D341Med (cell line): ENCODE results near the gene SGPP2.
"Not testable (repeated sequence)": the region's sequence is repeated elsewhere in the genome, so short reads cannot be mapped to it uniquely, and the experiment has no call there.

Experiments
- DNase-seq: peaks from one replicate; pipeline ENCODE4 v3.0.0; 2012; ENCODE audit warnings: low spot score

SGPP2 gene

GRCh38 chr2:222427646-222428301, 3.4 kb downstream of the SGPP2 start:
- DNase-seq: no peak

GRCh38 chr2:222430071-222430470, 5.7 kb downstream of the SGPP2 start:
- no peak for DNase-seq

GRCh38 chr2:222430681-222431080, 6.3 kb downstream of the SGPP2 start:
- no peak for DNase-seq

DNA sequence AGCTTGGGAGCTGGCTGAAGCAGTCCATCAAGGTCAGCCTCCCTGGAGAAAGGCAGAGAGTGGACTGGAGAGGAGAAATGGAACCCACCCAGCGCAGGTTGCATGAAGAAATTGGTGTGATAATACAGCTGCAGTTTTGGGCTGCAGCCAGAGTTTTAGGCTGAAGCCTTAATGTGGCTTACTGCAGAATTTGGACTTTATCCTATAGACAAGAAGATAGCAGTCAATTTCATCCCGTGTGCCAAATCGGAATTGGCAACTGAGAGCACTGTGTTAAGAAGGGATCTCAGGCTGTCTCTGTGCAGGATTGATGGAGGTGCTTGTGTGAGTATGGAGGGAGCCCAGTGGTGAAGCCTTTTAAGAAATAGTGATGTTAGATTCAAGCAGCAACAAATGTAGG, 7.5 kb downstream of the SGPP2 start:
- no peak for DNase-seq

GRCh38 chr2:222433332-222434173, 9.2 kb downstream of the SGPP2 start:
- DNase-seq: no peak

- DNase-seq: no peak
Measured at GRCh38 chr2:222434204-222434603, 9.9 kb downstream of the SGPP2 start.

DNA sequence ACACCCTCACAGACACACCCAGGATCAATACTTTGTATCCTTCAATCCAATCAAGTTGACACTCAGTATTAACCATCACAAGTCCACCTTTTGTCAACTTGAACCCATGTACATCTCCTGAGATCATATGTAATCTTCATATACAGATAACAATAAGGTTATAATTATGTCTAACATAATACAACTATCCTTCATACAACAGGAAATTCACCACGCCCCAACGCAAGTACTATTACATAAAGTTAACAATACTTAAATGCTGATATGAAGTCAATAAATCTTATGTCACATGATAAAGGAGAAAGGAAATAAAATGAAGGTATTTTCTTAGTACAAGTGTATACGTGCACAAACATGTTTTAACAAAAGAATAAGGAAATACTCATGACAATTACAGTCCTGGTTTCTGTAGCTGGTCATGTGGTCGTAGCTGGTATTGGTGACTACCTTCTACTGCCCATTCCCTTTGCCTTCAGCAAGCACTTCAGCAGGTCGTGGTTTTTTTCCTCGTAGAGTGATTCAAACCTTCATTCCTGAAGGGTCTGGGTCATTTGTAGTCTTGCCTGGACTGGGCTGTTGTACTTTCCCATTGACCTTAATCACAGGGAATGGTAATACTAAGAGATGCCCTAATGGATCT, 11.2 kb downstream of the SGPP2 start:
- not testable (repeated sequence) for DNase-seq

GRCh38 chr2:222436040-222436413, 11.7 kb downstream of the SGPP2 start:
- DNase-seq: no peak

DNA sequence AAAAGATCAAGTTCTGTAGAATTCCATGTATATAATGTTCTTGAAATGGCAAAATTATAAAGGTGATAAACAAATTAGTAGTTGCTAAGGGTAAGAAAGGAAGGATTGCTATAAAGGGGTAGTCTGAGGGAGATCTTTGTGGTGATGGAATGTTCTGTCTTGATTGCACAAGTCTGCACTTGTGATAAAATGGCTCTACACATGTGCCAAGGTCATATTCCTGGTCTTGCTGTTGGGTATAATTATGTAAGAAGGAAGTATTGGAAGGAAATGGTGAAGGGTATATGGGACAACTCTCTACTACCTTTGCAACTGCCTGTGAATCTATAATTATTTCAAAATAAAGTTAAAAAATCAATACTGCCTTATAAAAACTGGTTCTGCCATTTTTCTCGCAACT, 15.3 kb downstream of the SGPP2 start:
- DNase-seq: no peak

DNA sequence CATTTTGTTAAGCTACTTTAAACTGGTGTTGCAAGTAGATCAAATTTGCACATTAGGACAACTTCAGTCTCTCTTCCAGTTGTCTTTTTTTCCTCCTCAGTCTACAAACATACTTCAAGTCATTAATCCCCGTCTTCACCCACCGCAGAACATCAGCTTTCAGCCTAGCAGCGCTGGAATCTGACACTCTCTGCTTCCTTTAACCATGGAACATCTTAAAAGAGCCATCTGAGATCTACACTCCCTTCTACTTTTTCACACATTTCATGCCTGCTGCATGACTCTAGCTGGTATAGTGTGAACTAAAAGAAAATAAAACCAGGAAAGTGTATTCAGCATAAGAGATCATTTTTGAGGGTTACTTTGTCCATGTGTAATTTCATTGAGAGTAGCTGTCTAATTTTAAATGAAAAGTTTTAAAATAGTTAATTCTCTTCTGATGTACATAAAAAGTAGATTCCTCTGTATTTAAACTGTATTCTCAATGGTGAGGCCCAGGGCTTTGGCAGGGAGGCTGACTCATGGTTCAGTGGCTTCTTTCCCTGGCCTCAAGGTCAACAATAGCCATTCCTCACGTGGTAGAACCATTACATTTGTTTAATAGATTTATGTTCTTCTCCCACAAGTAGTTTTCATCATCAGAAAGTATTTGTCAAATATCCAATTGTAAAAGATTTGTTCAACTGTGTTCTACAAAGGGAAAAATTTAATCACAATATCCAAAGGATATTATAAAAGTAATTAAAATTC, 16.5 kb downstream of the SGPP2 start:
- DNase-seq: no peak

DNA sequence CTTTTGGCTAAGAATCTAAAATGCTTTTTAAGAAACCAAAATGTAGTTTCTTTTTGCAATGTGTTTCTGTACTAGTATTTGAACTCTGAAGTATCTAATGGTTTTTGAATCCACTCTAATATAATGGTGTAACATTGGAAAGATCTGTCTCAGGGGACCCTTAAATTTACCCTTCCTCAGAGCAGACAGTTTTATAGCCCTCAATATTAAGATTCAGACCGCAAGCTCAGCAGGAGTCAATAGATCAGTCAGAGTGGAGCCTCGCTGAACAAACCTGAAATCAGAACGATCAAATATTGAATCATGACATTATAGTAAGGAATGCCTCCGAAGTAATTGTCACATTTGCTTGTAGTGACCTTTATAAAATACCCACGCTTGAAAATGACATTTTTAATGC, 18.3 kb downstream of the SGPP2 start:
- no peak for DNase-seq

DNA sequence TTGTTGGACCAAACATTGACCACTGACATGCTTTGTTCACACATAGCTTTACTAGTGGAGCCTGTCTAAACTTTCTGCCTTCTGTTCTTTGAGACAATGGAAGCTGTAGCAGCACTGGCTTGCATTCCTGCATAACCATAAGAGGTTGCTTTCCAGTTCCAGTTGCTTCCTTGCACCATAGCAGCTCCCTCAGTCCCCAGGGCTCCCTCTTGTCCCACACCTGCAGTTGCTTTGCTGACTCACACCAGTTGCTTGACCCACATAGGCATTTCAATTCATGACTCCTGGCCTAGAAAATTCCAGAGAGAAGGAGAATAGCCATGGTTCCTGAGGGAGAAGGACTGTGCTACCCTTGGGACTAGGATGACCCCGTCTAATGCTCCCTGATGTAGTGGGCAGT, 20.9 kb downstream of the SGPP2 start:
- no peak for DNase-seq

DNA sequence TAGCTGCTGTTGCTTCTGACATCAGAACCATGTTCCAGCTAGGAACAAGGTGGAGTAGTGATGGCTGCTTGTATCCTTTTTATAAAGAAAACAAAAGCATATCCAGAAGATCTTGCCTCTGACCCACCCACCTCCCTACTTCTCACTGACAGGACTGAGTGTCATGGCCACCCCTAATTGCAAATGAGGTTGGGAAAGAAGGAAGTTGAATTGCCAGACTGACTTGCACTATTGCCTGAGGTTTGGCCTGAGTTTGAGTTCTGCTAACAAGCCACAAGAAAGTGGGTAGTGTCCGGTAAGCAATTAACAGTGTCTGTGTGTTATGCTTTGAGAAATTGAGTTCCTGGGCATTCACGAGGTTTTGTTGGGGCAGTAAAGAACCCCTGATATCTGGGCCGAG, 22.8 kb downstream of the SGPP2 start:
- DNase-seq: no peak

GRCh38 chr2:222448748-222449181, 24.4 kb downstream of the SGPP2 start:
- DNase-seq: no peak

DNA sequence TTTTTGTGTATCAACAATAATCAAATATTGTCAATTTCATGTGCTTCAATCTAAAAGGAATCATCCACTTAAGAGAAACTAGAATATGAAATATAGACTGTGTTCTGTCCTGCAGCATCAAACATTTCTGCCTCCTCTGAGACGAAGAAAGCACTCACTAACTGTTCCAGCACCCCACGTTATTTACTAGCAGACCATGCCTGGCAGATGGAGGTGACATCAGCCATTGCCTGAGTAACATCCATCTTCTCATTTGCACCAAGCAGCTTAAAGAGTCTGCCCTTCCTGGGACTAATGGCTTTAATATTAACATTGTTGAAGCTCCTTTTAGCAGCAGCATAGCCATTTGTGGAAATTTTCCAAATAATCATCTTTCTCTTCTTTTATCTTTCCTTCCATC, 25.7 kb downstream of the SGPP2 start:
- DNase-seq: no peak

- DNase-seq: no peak
Measured at GRCh38 chr2:222451224-222451674, 26.9 kb downstream of the SGPP2 start.

GRCh38 chr2:222452422-222452950, 28.1 kb downstream of the SGPP2 start:
- DNase-seq: no peak

GRCh38 chr2:222456479-222457077, 32.2 kb downstream of the SGPP2 start:
- DNase-seq: no peak

GRCh38 chr2:222459983-222460382, 35.6 kb downstream of the SGPP2 start:
- DNase-seq: no peak

DNA sequence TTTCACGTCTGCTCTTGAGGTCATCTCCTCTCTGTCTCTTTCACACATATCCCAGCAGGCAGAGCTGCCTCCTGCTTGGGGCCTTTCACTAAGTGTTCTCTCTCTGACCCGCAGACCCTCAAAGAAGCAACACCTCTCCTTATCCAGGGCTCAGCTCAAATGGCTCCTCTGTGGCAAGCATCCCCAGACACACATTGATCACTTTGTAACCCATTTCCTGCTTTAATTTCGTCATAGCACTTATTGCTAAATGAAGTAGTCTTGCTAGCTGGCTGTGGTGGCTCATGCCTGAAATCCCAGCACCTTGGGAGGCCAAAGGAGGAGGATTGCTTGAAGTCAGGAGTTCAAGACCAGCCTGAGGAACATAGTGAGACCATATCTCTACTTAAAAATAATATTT, 41.4 kb downstream of the SGPP2 start:
- no peak for DNase-seq

DNA sequence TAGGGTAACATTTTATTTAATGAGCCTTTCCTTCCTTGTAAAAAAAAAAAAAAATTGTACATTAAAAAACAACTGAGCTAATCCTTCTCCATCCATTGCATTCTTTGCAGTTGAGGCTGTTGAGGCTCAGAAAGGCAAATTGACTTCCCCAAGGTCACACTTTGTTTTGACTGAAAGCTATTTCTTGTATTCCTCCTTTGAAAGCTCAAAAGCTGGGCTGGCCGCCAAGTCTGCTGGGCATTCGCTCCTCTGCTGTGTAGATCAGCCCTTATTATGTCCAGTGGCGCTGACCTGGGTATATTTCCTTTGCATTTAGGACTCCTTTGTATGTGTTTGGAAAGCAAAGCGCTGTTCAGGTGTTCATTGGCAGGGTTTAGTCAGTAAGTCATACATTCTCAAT, 44.0 kb downstream of the SGPP2 start:
- no peak for DNase-seq
